Upper lobe of left lung (tissue), 6 donors: ENCODE measurements around the gene CFAP74. TPM values are rescaled to one million over a fixed set of nuclear protein-coding genes. Genes with fewer than 3 reads are reported as not detected.

Experiments used
- ATAC-seq, 2 donors: fragments of 200-7000 bp; cut with Tn5 transposase; one replicate each; pipeline ENCODE4 v1.9.1; 2022; ENCODE audit warnings: mild to moderate bottlenecking in 2 of 2, moderate library complexity in 2 of 2; ENCODE audit not compliant: low FRiP score in 2 of 2
- DNase-seq, 2 donors: peaks; one replicate each; pipeline ENCODE4 v3.0.0-alpha.2; 2019 to 2020
- H3K27ac ChIP-seq, 4 donors: fragments of 200-600 bp; sonication (generic); one replicate each; pipeline ENCODE4 v1.5.1; 2016 to 2019
- H3K27me3 ChIP-seq, 4 donors: fragments of 200-600 bp; sonication (generic); one replicate each; pipeline ENCODE4 v1.5.1; 2017 to 2019
- H3K36me3 ChIP-seq, 4 donors: fragments of 200-600 bp; sonication (generic); one replicate each; pipeline ENCODE4 v1.5.1; 2016 to 2019
- H3K4me1 ChIP-seq, 4 donors: fragments of 200-600 bp; sonication (generic); one replicate each; pipeline ENCODE4 v1.5.1; 2018 to 2019
- H3K4me3 ChIP-seq, 4 donors: fragments of 200-600 bp; sonication (generic); one replicate each; pipeline ENCODE4 v1.5.1; 2017 to 2019; ENCODE audit warnings: mild to moderate bottlenecking in 2 of 4, moderate library complexity in 1 of 4
- H3K9me3 ChIP-seq, 4 donors: fragments of 200-600 bp; sonication (generic); one replicate each; pipeline ENCODE4 v1.5.1; 2018 to 2019
- CTCF ChIP-seq, 6 experiments: fragments of 450-650 bp in 4 of 6; fragments of 200-600 bp in 2 of 6; sonication (generic) in 2 of 6; IDR thresholded peaks; one replicate each; pipeline ENCODE4 v1.5.1; 2016 to 2019; ENCODE audit warnings: antibody characterized with exemption in 6 of 6
- EP300 ChIP-seq, 4 donors: sonication (generic); formaldehyde crosslinking; IDR thresholded peaks; one replicate each; pipeline ENCODE4 v1.5.1; 2017; ENCODE audit warnings: antibody characterized with exemption in 4 of 4, control low read depth in 2 of 4
- POLR2A ChIP-seq, 4 donors: fragments of 450-650 bp; IDR thresholded peaks; one replicate each; pipeline ENCODE4 v1.5.1; 2016 to 2017; ENCODE audit warnings: antibody characterized with exemption in 4 of 4, mild to moderate bottlenecking in 2 of 4
- POLR2AphosphoS5 ChIP-seq, 2 donors: sonication (generic); formaldehyde crosslinking; IDR thresholded peaks; one replicate each; pipeline ENCODE4 v1.5.1; 2017; ENCODE audit warnings: antibody characterized with exemption in 2 of 2
- WGBS, 2 donors: methylation state at CpG; one replicate each; pipeline ENCODE4 v1.1.5; 2017 to 2018; 5-methylcytosine and 5-hydroxymethylcytosine counted together
- total RNA-seq, 6 donors: library from RNA; depleted of rRNA in 4 of 6; stranded (reverse); fragments of >200 nt in 4 of 6; gene quantifications; one replicate each; pipeline versions ENCODE4 v1.1.0 to v1.2.1, GENCODE V29; 2016 to 2021
- donor health status: DM: no; HTN: no; CAD: no; lungs with moderate emphysema.
- donor health status: DM: no; HTN: yes; CAD: no; lungs with severe emphysema.

CFAP74 gene
- total RNA-seq, 6 donors from 2014 or later = 0.14 to 19.8 (median 6.2) TPM

DNA sequence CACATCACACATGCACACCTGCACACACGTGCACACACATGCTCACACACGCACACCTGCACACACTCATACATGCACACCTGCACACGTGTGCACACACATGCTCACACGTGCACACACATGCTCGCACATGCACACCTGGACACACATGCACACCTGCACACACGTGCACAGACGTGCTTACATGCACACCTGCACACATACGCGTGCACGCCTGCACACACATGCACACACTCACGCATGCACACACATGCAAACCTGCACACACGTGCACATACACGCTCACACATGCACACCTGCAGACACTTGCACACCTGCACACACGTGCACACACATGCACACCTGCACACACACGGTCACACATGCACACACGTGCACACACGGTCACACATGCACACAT lies 32.6 kb downstream of the CFAP74 start:
- 89 to 96% methylated on average over 17 of the region's 17 CpGs for WGBS, 2 donors
- H3K4me1 ChIP-seq = no peaks in the 10 kb centered on the region
- peaks cover 0 to 2% (median 0%) of the 10 kb centered on the region in 4 donors for H3K27me3 ChIP-seq
- no peaks in the 10 kb centered on the region for H3K36me3 ChIP-seq
- no peaks in the 10 kb centered on the region for H3K9me3 ChIP-seq
- no peak overlapping the region for H3K27ac ChIP-seq
- DNase-seq = peak in 1 of 2 donors; percentile 52
- ATAC-seq = no peak
- no peak overlapping the region for H3K4me3 ChIP-seq
- TF ChIP-seq EP300 (IDR thresholded peaks at IDR 0.05) = no peak
- no peak for TF ChIP-seq CTCF (IDR thresholded peaks at IDR 0.05)
- no peak for TF ChIP-seq POLR2AphosphoS5 (IDR thresholded peaks at IDR 0.05)
- no peak for TF ChIP-seq POLR2A (IDR thresholded peaks at IDR 0.05)

DNA sequence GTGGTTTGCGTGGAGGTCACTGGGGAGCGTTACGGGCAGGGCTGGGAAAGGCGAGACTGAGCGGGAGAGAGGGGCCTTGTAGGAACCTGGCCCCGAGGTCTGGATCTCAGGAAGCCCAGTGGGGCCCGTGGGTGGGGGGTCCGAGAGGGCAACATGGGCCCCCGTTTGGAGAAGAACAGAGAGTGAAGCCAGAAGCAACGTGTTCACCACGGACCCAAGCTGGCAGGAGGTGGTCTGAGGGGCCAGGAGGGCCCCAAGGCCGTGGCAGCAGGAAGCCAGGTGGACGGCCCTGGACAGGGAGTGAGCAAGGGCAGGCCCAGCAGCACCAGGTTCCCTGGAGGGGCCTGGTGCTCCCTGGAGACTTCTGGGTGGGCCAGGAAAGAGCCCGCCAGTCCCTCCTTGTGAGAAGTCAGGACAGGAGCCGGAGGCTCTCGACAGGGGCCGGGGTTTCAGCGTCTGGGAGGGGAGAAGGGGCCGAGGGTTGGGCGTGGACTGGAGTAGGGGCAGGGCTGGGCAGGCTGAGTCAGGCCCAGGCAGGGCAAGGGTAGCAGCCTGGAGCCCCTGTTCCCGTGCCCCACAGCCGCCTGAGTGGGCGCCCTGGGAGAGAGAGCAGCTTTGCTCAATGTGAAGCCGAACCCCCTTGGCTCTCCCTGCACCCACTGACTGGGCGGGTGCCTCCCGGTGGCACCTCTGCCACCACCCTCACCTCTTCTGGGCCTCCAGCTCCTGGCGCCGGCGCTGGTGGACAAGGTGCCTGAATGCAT lies 33.5 kb downstream of the CFAP74 start:
- H3K4me3 ChIP-seq = no peak overlapping the region
- H3K27ac ChIP-seq = no peak overlapping the region
- H3K36me3 ChIP-seq = no peaks in the 10 kb centered on the region
- DNase-seq = peak in 1 of 2 donors; percentile 69
- peaks cover 0 to 4% (median 0%) of the 10 kb centered on the region in 4 donors for H3K27me3 ChIP-seq
- WGBS, 2 donors = 80 to 89% methylated on average over 15 to 29 of the region's 29 CpGs
- no peaks in the 10 kb centered on the region for H3K9me3 ChIP-seq
- no peaks in the 10 kb centered on the region for H3K4me1 ChIP-seq
- TF ChIP-seq CTCF (IDR thresholded peaks at IDR 0.05) (no peak), POLR2A (IDR thresholded peaks at IDR 0.05) (no peak), POLR2AphosphoS5 (IDR thresholded peaks at IDR 0.05) (no peak), EP300 (IDR thresholded peaks at IDR 0.05) (no peak)
- no peak for ATAC-seq

- H3K4me1 ChIP-seq = no peaks in the 10 kb centered on the region
- peak in 1 of 2 donors; percentile 59 for DNase-seq
- no peaks in the 10 kb centered on the region for H3K9me3 ChIP-seq
- no peak for ATAC-seq
- TF ChIP-seq POLR2AphosphoS5 (IDR thresholded peaks at IDR 0.05) (no peak), EP300 (IDR thresholded peaks at IDR 0.05) (no peak), POLR2A (IDR thresholded peaks at IDR 0.05) (no peak), CTCF (IDR thresholded peaks at IDR 0.05) (no peak)
- H3K27me3 ChIP-seq = peaks cover 0 to 4% (median 0%) of the 10 kb centered on the region in 4 donors
- H3K4me3 ChIP-seq = no peak overlapping the region
- 74 to 75% methylated on average over 3 to 9 of the region's 10 CpGs for WGBS, 2 donors
- H3K27ac ChIP-seq = no peak overlapping the region
- no peaks in the 10 kb centered on the region for H3K36me3 ChIP-seq
These were observed 34.1 kb downstream of the CFAP74 start for GRCh38 chr1:1969505-1969900.

GRCh38 chr1:1968767-1969504 lies 34.6 kb downstream of the CFAP74 start:
- no peak overlapping the region for H3K27ac ChIP-seq
- H3K9me3 ChIP-seq = no peaks in the 10 kb centered on the region
- no peak overlapping the region for H3K4me3 ChIP-seq
- peaks cover 0 to 4% (median 0%) of the 10 kb centered on the region in 4 donors for H3K27me3 ChIP-seq
- no peaks in the 10 kb centered on the region for H3K4me1 ChIP-seq
- ATAC-seq (peak in 1 of 2 donors; percentile 15), DNase-seq (peak in 1 of 2 donors; percentile 56)
- WGBS, 2 donors = 56 to 75% methylated on average over 9 to 12 of the region's 12 CpGs
- TF ChIP-seq CTCF (IDR thresholded peaks at IDR 0.05) (no peak), EP300 (IDR thresholded peaks at IDR 0.05) (no peak), POLR2A (IDR thresholded peaks at IDR 0.05) (no peak), POLR2AphosphoS5 (IDR thresholded peaks at IDR 0.05) (no peak)
- H3K36me3 ChIP-seq = no peaks in the 10 kb centered on the region
